ENCODE measurements around the gene ITGA8.
"Not testable (repeated sequence)": the region's sequence is repeated elsewhere in the genome, so short reads cannot be mapped to it uniquely, and the experiment has no call there.

Gene ITGA8

DNA sequence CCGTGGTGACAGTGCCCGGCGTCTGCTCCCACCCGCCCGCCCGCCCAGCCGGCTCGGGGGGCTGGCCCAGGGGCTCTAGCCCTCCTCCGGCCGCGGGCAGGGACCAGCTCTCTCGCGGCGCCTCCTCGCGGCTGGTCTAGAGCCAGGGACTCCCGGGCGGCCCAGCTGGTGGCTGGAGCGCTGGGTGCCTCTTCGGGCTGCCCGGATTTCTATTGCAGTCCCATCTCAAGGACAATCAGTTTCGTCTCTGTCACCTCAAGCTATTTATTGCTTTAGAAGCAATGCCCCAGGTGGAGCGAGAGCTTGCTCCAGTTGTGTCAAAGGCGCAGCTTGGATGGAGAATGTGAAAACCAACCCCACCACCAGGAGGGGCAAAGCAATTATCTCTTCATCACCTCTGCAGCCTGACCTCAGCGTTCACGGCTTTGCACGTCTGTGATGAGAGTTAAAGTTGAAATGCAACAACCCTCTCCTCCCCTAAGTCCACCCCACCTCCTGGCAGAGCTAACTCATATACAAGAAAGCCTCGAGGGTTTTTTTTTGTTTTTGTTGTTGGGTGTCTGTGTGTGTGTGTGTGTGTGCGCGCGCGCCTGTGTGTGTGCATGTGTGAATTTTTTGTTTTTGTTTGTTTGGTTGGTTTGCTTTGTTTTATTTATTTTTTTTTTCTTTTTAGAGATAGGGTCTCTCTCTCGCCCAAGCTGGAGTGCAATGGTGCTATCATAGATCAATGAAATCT, at the start of gene ITGA8:
TSS of gene ITGA8 (minus strand) at position 24 of the 736 bp plus-strand sequence. CDS start 151 bp downstream, outside the sequence.
- no peak for DNase-seq (ENCODE audit: low read depth in 2 of 2)

DNA sequence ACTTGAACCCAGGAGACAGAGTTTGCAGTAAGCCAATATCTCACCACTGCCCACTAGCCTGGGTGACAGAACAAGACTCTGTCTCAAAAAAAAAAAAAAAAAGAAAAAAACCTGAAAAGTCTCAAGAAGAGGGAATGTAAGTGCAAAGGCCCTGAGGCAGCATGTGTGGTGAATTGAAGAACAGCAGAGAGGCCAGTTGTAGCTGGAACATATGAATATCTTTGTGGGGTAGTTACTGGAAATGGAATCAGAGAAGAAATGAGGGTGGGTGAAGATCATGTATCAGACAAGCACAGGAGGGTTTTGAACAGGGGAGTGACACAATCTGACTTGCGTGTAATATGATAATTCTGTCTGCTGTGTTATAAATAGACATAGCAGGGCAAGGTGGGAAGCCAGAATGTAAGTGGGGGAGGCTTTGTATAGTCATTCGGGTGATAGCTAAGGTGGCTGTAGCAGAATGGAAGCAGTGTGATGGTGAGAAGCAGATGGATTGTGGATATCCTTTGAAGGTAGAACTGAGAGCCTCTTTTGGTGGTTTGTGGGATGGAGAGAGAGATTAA, 45.3 kb upstream of the ITGA8 start:
- DNase-seq (ENCODE audit: low read depth in 2 of 2), result no peak

DNA sequence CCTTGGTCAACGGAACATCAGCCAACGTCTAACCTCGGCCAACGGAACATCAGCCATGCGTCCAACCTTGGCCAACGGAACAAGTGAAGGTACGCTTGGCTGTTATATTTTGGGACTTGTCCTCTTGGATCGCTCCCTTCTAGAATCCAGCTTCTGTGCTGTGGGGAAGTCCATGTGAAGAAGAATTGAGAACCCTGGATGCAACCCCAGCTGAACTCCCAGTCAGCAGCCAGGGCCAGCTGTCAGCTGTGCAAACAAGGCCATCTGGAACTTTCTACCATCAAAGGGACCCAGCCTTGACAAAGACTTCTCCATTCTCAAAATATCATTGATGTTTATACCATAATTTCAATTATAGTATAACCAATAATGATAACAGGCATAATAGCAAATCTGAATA, 43.3 kb upstream of the ITGA8 start:
- DNase-seq (ENCODE audit: low read depth in 2 of 2), result no peak

DNA sequence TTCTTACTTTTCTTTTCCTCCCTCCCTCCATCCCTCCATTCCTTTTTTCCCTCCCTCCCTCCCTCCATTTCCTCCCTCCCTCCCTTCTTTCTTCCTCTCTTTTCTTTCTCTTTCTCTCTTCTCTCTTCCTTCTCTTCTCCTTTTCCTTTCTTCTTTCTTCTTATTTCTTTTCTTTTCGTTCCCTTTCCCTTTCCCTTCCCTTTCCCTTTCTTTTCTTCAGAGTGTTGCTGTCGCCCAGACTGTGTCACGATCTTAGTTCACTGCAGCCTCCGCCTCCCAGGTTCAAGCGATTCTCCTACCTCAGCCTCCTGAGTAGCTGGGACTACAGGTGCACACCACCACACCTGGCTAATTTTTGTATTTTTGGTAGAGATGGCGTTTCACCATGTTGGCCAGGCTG, 42.5 kb upstream of the ITGA8 start:
- DNase-seq (ENCODE audit: low read depth in 2 of 2), result not testable (repeated sequence)

DNA sequence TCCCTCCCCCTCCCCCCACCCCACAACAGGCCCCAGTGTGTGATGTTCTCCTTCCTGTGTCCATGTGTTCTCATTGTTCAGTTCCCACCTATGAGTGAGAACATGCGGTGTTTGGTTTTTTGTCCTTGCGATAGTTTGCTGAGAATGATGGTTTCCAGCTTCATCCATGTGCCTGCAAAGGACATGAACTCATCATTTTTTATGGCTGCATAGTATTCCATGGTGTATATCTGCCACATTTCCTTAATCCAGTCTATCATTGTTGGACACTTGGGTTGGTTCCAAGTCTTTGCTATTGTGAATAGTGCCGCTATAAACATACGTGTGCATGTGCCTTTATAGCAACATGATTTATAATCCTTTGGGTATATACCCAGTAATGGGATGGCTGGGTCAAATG, 41.5 kb upstream of the ITGA8 start:
- not testable (repeated sequence) for DNase-seq (ENCODE audit: low read depth in 2 of 2)

DNA sequence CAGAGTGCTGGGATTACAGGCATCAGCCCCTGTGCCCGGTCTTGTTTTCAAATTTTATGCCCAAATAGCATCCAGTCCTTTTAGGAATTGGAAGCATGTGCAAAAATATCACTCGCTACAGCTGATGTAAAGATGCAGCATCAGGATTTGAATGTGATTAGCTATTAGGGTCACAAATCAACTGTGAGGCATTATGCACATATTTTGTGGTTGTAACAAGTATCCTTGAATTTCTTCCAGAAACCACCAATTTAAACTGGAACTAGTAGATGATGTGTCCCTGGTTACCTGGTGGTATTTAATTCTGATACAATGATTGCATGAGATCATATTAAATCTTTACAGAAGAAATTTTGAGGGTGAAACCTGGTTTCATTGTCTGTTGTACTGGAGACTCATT, 41.0 kb upstream of the ITGA8 start:
- no peak for DNase-seq (ENCODE audit: low read depth in 2 of 2)

DNA sequence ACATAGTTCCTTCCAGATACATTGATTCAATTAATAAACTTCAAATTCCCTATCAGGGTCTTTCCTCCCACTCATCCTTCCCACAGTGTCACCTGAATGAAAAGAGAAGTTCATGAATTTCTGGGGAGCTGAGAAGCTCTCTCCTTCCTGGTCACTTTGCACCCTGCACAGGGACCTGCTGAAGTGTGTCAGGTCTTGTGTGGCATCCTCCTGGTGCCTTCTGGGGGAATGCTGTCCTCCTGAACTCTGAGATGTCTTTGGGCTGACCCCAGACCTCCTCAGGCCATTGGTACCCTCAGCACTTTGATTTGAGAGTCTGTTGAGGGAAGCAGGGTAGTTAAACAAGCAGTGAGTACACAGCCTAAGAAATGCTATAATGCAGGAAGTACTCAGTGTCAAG, 39.5 kb upstream of the ITGA8 start:
- no peak for DNase-seq (ENCODE audit: low read depth in 2 of 2)

DNA sequence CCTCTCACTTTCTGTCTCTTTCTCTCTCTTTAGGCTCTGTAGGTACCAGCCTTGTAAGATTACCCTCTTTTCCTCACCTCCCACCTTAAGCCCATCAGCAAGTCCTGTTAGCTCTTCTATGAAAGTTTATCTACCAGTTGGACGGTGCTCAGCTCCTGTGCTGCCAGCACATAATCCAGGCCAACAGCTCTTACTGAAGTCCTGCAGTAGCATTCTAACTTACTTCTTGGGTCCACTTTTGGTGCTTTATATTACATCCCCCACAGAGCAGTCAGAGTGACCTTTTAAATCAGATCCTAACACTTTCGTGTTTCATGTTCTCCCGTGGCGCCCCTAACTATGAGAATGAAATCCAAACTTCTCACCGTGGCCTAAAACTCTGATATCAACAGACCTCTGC, 38.9 kb upstream of the ITGA8 start:
- DNase-seq (ENCODE audit: low read depth in 2 of 2), result no peak

DNA sequence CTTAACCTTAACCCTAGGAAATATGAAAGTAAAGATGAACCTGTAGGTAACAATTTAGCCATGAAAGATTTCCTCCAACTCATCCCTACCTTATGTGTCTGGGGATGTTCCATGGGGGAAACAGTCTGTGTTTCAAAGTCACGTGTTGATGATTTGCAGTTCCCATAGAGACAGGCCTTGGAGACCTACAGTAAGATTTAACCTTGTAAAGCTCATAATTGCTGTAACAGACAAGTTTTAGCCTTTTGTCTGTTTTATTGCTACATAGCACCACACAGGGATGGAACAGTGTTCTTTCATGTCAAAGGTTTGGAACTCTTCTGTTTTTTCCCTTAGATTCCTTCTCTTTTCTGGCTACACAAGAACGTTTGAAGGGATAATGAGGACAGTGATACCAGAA, 35.2 kb upstream of the ITGA8 start:
- DNase-seq (ENCODE audit: low read depth in 2 of 2), result no peak

DNA sequence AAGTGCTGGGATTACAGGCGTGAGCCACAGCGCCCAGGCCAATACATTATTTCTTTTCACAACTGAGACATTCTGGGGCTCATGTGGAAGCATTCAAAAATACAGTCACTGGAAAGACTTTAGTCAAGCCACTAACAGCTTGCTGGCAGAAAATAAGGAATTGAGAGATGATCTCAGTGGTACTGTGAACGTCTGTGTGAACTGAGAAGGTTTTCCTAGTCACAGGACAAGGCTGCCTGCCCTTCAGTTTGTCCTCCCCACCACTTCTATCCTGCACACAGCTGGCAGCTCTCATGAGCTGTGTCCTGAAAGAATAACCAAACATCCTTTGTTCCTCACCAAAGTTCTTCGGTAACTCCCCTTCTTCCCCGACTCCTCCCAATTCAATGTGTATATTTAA, 31.3 kb upstream of the ITGA8 start:
- no peak for DNase-seq (ENCODE audit: low read depth in 2 of 2)

DNA sequence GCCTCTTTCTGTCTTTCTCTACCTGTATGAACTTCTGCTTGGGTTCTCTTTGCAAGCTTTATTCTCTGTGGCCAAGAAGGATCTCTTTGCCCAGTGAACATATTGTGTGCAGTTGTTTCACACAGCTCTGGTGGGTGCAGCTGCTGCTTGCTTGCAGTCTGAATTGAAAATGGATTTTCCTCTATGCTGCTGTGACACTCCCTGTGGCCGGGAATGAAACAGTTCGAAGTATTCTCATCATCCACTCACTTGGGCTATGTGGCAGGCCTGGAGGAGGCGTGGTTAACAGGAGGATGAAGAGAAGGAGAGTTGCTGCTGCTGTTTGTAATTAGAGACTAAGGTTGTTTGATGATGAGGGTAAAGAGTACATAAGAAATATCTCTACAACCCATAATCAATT, 28.4 kb upstream of the ITGA8 start:
- DNase-seq (ENCODE audit: low read depth in 2 of 2), result no peak

DNA sequence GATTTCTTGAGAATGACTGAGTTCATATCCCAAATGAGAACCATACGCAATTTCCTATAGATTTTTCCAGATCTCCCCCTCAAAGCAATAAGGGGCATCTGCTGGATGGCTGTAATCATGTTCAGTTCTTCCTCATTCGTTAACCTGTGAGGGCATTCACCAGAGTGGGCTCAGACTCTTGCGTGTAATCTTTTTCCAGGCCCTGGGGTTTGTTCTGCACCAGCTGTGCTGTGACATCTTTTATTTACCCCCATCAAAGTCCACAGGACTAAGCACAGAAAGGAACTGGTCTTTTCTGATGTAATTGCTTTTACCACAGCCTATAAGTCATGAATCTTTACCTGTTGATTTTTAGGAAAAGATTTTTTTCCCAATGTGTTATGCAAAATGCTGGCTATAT, 27.9 kb upstream of the ITGA8 start:
- DNase-seq (ENCODE audit: low read depth in 2 of 2), result no peak

DNA sequence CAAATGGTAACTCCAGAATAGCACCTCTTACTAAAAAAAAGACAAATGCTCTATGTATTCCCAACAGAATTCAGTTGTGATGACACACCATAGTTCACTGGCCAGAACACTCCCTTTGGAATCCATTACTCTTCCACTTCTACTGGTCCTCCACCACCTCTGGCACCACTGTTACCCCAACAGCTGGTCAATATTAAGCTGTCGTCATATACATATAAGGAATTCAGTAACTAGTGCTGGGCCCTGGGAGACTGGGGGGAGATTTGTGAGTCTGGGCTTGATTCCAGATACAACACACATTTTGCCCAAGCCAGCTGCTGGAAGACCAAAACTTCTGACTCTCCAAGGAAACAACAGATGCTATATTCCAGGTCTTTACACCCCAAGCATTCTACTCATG, 26.0 kb upstream of the ITGA8 start:
- no peak for DNase-seq (ENCODE audit: low read depth in 2 of 2)

DNA sequence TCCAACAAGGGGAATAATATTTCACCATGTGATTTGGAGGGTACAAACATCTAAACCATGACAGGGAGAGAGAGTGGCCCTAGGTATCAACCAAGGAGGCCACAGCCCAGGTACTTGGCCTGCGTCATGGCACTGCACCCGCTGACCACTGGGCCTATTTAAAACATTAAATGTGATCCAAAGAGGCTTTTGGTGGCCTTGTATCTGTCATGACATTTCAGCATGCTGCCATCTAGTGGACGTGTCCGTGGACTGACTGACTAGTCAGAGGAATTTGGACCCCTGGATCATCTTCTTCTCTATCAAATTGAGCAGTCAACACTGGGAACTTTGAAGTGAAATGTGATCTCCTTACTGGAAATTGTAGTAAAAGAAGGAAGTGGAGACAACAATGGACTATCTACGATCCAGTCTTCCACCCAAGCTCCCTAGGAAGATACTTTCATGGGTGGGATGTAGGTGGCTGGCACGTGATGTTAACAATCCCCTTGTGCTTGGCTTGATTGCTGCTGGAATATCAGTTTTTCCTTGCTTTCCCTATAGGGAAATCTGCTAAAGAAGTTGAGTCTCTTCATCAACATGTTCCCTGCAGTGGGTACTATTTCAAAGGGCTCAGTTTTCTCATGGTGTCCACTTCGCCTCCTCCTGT, 24.6 kb upstream of the ITGA8 start:
- DNase-seq (ENCODE audit: low read depth in 2 of 2), result no peak

DNA sequence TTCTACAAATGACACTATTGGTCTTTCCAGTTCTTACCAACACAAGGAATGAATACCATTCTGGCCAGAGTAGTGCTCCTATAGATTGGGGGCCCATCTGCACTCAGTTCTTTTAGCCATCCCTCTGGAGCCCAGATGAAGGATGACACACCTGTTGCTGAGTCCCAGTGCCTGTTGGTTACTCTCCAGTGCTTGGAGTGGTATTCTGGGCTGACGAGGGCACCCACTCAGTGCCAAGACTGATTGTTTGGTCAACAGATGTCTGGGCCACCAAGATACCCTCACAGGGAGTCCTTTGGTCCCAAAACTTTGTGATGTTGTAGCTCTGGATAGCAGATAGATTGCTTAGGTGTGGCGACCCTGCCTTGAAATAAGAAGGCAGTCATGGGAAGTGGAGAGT, 23.7 kb upstream of the ITGA8 start:
- DNase-seq (ENCODE audit: low read depth in 2 of 2), result no peak

DNA sequence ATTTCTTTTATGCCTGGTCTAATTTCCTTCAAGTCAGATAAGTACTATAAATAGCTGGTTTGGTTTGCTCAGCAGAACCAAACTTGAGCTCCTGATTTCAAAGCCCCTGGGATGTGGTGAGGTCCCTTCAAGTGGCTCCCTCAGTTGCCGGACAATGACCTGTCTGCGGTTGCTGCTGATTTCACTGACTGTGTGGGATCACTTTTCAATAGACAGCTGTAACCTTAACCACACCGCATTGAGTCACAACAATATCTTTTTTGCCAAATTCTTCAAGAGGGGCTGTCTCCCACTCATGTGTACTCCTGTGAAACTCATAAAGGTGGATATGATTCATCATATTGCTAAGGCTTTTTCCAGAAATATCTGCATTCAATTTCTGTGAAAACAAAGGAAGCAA, 23.1 kb upstream of the ITGA8 start:
- no peak for DNase-seq (ENCODE audit: low read depth in 2 of 2)

DNA sequence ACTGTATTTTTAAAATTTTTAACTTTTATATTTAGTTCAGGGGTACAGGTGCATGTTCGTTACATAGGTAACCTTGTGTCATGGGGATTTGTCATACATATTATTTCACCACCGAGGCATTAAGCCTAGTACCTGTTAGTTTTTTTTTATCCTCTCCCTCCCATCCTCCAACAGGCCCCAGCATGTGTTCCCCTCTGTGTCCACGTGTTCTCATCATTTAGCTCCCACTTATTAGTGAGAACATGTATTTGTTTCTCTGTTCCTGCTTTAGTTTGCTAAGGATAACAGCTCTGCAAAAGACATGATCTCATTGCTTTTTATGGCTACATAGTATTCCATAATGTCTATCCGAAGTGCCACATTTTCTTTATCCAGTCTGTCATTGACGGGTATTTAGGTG, 22.4 kb upstream of the ITGA8 start:
- DNase-seq (ENCODE audit: low read depth in 2 of 2), result no peak

DNA sequence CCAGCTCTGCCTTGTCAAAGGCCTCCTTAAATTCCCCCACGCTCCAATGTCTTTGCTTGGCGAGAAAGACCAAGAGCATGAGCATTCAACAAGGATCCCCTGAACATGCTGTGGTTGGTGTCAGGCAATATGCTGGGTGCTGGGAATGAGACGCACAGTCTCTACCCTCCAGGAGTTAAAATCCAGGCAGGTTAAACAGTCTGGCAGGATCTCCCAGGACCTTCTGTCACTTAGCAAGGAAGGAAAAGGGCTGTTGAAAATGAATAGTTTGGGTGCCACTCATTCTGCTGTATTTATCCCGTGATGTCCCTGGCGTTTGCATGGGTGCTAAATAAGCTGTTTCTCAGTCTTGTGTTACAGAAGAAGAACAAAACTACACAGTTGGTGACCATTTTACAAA, 21.9 kb upstream of the ITGA8 start:
- DNase-seq (ENCODE audit: low read depth in 2 of 2), result no peak

DNA sequence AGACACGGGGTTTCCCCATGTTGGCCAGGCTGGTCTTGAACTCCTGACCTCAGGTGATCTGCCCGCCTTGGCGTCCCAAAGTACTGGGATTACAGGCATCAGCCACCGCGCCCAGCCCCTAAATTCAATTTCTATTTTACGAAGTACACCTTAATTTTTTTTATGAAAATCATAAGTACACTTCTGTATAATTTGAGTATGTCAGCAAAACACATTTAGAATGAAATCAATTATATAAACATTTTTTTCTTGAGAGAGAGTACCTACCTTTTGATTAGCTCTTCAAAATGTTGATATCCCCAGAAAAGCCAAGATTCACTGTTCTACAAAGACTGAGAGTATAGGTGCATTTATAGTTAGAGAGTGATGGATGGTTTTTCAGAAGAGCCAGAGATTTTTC, 20.5 kb upstream of the ITGA8 start:
- DNase-seq (ENCODE audit: low read depth in 2 of 2), result no peak

DNA sequence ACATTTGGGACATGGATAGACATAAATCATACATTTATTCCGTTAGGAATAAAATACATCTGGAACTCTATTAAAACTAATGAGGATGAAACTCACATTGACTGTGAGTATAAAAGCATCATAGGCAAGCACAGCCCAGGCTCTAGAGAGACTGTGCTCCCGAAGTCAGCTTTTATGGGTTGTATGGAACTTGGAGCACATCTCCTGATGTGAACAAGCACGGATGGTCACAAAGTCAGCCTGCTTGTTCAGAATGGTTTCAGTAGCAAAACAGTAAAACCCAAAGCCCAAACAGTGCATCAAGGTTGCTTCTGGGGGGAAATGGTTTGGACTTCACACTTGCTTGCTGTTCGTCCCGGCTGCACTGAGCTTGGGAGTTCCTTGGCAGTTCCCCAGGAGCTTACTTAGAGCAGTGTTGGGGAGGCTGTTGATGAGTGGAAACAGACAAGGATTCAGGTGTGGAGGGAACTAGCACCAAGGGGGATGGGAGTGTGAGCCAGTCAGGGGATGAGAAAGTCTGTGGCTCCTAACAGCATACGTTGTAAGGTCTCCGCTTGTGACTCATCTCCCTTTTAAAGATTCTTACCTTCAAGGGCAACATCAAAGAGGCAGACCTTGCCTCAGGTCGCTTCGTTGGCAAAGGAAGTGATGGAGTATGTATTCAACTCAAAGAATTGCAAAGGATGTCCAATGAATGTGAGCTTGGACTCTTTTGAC, 19.7 kb upstream of the ITGA8 start:
- DNase-seq (ENCODE audit: low read depth in 2 of 2), result no peak

DNA sequence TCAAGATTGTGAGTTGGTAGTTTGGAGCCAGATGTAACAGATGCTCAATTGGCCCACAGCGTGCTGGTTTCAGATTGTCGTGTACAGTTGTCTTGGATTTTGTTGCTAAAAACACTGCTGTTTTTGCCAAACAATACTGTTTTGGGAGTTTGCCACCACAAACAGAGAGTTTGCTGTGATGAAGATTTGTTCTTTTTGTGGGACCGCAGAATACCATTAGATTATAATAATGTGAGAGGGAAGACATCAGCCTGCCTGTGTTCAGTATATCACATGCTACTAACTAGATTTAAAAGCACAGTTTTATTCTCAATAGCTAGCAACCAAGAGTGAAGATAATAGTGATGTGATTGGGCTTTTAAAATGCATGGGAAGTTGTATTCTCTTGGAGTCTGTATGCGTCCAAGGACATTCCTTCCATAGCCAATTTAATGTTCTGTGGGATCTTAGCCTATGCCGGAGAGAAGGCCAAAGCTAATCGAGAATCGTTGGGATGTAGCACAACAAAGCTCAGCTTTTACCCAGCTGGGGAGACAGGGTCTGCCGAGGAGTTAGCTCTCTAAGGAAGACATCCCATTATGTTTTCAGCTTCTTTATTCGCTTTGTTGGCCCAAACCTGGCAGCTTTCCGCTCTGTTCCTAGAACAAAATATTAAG, 18.7 kb upstream of the ITGA8 start:
- no peak for DNase-seq (ENCODE audit: low read depth in 2 of 2)

DNA sequence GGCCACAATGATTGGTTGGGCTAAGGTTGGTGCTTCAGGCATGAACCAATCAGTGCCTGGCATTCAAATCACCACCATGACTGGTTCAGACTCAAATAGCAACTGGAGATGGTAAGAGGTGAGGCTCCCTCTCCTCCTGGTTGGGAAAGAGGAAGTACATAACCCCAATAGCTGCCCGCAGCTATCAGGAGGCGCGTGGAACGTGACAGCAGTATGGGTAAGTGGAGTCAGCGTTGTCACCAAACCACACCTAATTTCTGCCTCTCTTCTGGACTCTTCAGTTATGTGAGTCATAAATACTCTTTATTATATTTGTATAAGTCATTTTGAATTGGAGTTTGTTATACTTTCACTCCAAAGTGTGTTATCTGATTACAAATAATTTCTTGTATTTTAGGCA, 17.9 kb upstream of the ITGA8 start:
- DNase-seq (ENCODE audit: low read depth in 2 of 2), result no peak

All from stimulated activated CD8-positive, alpha-beta memory T cell treated with anti-CD3 and anti-CD28 coated beads, Interleukin-15, amount 100 ng/mL, for 4 hours (primary cell).